ENCODE measurements around the gene ASB18.

GRCh38 chr2:236156095-236156859 is 107.9 kb downstream of the ASB18 start:
- TF ChIP-seq CTCF (IDR thresholded peaks at IDR 0.05): no peak
- no peak for TF ChIP-seq EP300 (IDR thresholded peaks at IDR 0.05)
- no peak for TF ChIP-seq POLR2A (IDR thresholded peaks at IDR 0.05)
